GM12878 (cell line): ENCODE data around the gene IL19. TPM values are rescaled to one million over a fixed set of nuclear protein-coding genes. Genes with fewer than 3 reads are reported as not detected.

Experiments
- ATAC-seq: fragments of 200-7000 bp; cut with Tn5 transposase; 3 replicates; pipeline ENCODE4 v1.9.1; 2020; ENCODE audit warnings: mild to moderate bottlenecking, moderate library complexity
- BruUV-seq: library from RNA; stranded (reverse); fragments of 400-500 nt; replicated peaks from 2 replicates; lab custom pipeline; 2021; lab: Mats Ljungman, UMichigan
- CTCF ChIA-PET: fragments of 300-600 bp; sonication (Branson Sonifier 250); formaldehyde crosslinking; extraction: SDS; loops from one replicate; lab custom pipeline; 2021; ENCODE audit warnings: inconsistent platforms; lab: Yijun Ruan, JAX
- POLR2A ChIA-PET: fragments of 350-600 bp; formaldehyde crosslinking; extraction: SDS; loops from one replicate; lab custom pipeline; 2021; ENCODE audit warnings: inconsistent platforms; lab: Charles Lee
- RAD21 ChIA-PET: fragments of 300-600 bp; sonication (Branson Sonifier 250); formaldehyde crosslinking; loops from one replicate; lab custom pipeline; 2023; ENCODE audit warnings: antibody characterized with exemption; ENCODE audit not compliant: unreplicated experiment; lab: Charles Lee
- SMC1A ChIA-PET: fragments of 300-600 bp; sonication (Branson Sonifier 250); formaldehyde crosslinking; loops from one replicate; lab custom pipeline; 2023; ENCODE audit not compliant: unreplicated experiment, uncharacterized antibody; lab: Charles Lee
- DNase-seq: peaks from one replicate; pipeline ENCODE4 v3.0.0-alpha.2; 2011; ENCODE audit warnings: low read depth, low spot score
- FAIRE-seq: peaks from 3 replicates; lab custom pipeline; 2011; peaks lifted over from hg19 to GRCh38; lab: Jason Lieb, UNC
- H2AFZ ChIP-seq: 2 replicates; pipeline ENCODE4 v1.6.0; 2011; ENCODE audit warnings: low read depth, low read length, control low read depth; ENCODE audit not compliant: control insufficient read depth
- H3K27ac ChIP-seq: 2 replicates; pipeline ENCODE4 v1.5.1; 2011; ENCODE audit warnings: control low read depth; ENCODE audit not compliant: control insufficient read depth, insufficient read depth
- H3K27me3 ChIP-seq, 2 experiments: replicated peaks in 1 of 2; 2 replicates each; pipeline versions ENCODE4 v1.6.0 to v1.6.1; 2011; ENCODE audit warnings: low read length in 1 of 2; ENCODE audit not compliant: control insufficient read depth in 2 of 2, insufficient read depth in 2 of 2
- H3K36me3 ChIP-seq, 2 experiments: 2 replicates each; pipeline ENCODE4 v1.5.1; 2011; ENCODE audit warnings: low read length in 1 of 2; ENCODE audit not compliant: control insufficient read depth in 2 of 2, insufficient read depth in 2 of 2
- H3K4me1 ChIP-seq: 2 replicates; pipeline ENCODE4 v1.6.1; 2011; ENCODE audit warnings: mild to moderate bottlenecking, low read length, moderate library complexity, mixed read lengths; ENCODE audit not compliant: control insufficient read depth, insufficient read depth
- H3K4me2 ChIP-seq: 2 replicates; pipeline ENCODE4 v1.6.0; 2011; ENCODE audit warnings: control low read depth; ENCODE audit not compliant: control insufficient read depth, insufficient read depth
- H3K4me3 ChIP-seq: fragments of 200-600 bp; sonication (generic); 2 replicates; pipeline ENCODE4 v1.5.1; 2016
- H3K79me2 ChIP-seq: 2 replicates; pipeline ENCODE4 v1.6.0; 2011; ENCODE audit warnings: low read length; ENCODE audit not compliant: control insufficient read depth, insufficient read depth
- H3K9ac ChIP-seq: 2 replicates; pipeline ENCODE4 v1.8.0; 2011; ENCODE audit warnings: low read length, control low read depth, mixed read lengths; ENCODE audit not compliant: control insufficient read depth, insufficient read depth
- H3K9me3 ChIP-seq: replicated peaks from 3 replicates; pipeline ENCODE4 v1.5.1; 2011; ENCODE audit warnings: mild to moderate bottlenecking, low read length; ENCODE audit not compliant: control insufficient read depth, insufficient read depth
- H4K20me1 ChIP-seq: 2 replicates; pipeline ENCODE4 v1.6.0; 2011; ENCODE audit not compliant: control insufficient read depth, insufficient read depth
- E2F4 ChIP-seq: IDR thresholded peaks from 2 replicates; pipeline ENCODE4 v1.6.1; 2012; ENCODE audit warnings: low read depth, low read length, improper control_type of control experiment
- E2F8 ChIP-seq: fragments of 450-650 bp; IDR thresholded peaks from 2 replicates; pipeline ENCODE4 v1.6.1; 2018; ENCODE audit warnings: mild to moderate bottlenecking, low read depth, moderate library complexity; ENCODE audit not compliant: partially characterized antibody
- E4F1 ChIP-seq: fragments of 450-650 bp; IDR thresholded peaks from 2 replicates; pipeline ENCODE4 v1.6.1; 2018; ENCODE audit warnings: borderline replicate concordance, mild to moderate bottlenecking; ENCODE audit not compliant: partially characterized antibody
- HDAC6 ChIP-seq: fragments of 200-600 bp; sonication (generic); IDR thresholded peaks from one replicate; pipeline ENCODE4 v1.8.0; 2017; ENCODE audit warnings: antibody characterized with exemption; ENCODE audit not compliant: unreplicated experiment
- IRF5 ChIP-seq: fragments of 450-650 bp; IDR thresholded peaks from 2 replicates; pipeline ENCODE4 v1.6.1; 2017; ENCODE audit warnings: borderline replicate concordance
- NFYA ChIP-seq: IDR thresholded peaks from 2 replicates; pipeline ENCODE4 v1.6.1; 2011; ENCODE audit warnings: low read depth, mild to moderate bottlenecking, low read length, improper control_type of control experiment, borderline replicate concordance
- POLR2AphosphoS5 ChIP-seq: IDR thresholded peaks from 2 replicates; pipeline ENCODE4 v1.6.1; 2011; ENCODE audit warnings: mild to moderate bottlenecking, low read length, inconsistent platforms
- STAT3 ChIP-seq: IDR thresholded peaks from 2 replicates; pipeline ENCODE4 v1.6.1; 2011; ENCODE audit warnings: low read depth, low read length, improper control_type of control experiment
- SUZ12 ChIP-seq: fragments of 200-600 bp; sonication (generic); IDR thresholded peaks from one replicate; pipeline ENCODE4 v1.6.1; 2018; ENCODE audit warnings: antibody characterized with exemption, mild to moderate bottlenecking; ENCODE audit not compliant: unreplicated experiment
- TAF1 ChIP-seq: IDR thresholded peaks from 2 replicates; pipeline ENCODE4 v1.6.1; 2011; ENCODE audit warnings: mild to moderate bottlenecking, low read depth, low read length, borderline replicate concordance
- ZNF274 ChIP-seq: IDR thresholded peaks from one replicate; pipeline ENCODE4 v1.8.0; 2011; ENCODE audit not compliant: insufficient read length, insufficient read depth
- WGBS: methylation state at CpG from one replicate; pipeline ENCODE4 v1.1.6; 2016; ENCODE audit warnings: low lambda C conversion rate; ENCODE audit not compliant: insufficient replicate concordance, insufficient coverage; ENCODE audit errors: missing lambda C conversion rate; 5-methylcytosine and 5-hydroxymethylcytosine counted together
- in situ Hi-C: fragments of 300-500 bp; cut with MboI; formaldehyde crosslinking; loops from 9 replicates; pipeline ENCODE4 v1.14.3; 2018; ENCODE audit warnings: mixed read lengths
- intact Hi-C: fragments of 100-400 bp; cut with micrococcal nuclease; formaldehyde crosslinking; loops from one replicate; pipeline ENCODE4 v1.14.2; 2022; ENCODE audit not compliant: unreplicated experiment
- polyA plus RNA-seq, 11 experiments: library from polyadenylated mRNA; depleted of rRNA in 4 of 11; unstranded in 6 of 11; stranded (reverse) in 5 of 11; fragments of >200 nt; fragmentation: Nextera tagmentation in 4 of 11; fragmentation: Illumina TruSeq in 1 of 11; extraction: Ambion mirVana in 4 of 11; extraction: Trizol in 1 of 11; gene quantifications; 1 replicate in 1 of 11; 2 replicates in 10 of 11; pipeline versions ENCODE4 v1.2.1 to v1.2.3, GENCODE V29; 2011 to 2016; ENCODE audit warnings: inconsistent platforms in 2 of 11, missing spikeins in 2 of 11, low read depth in 1 of 11
- total RNA-seq, 4 experiments: library from RNA; depleted of rRNA in 3 of 4; stranded (reverse); fragments of >200 nt in 3 of 4; fragmentation: Illumina TruSeq in 1 of 4; extraction: Trizol in 1 of 4; gene quantifications; 2 replicates each; pipeline versions ENCODE4 v1.2.1 to v1.2.3, GENCODE V29; 2013 to 2021

The IL19 gene
- total and polyA plus RNA-seq, 10 of the 15 experiments (the other 5 are each of a cell fraction or from before 2014, with no cell fraction given): 0.10 to 0.73 (median 0.28) TPM; not detected in 6

GRCh38 chr1:206721454-206721853 is 49.1 kb upstream of the IL19 start:
- no peak overlapping the region for H3K9ac ChIP-seq
- in situ Hi-C loops (no loop called here), intact Hi-C loops (loop anchor here (10.0 kb wide), 1 partner anchor 87 kb away; the partner anchor contains the start of gene DYRK3)
- H3K36me3 ChIP-seq: no peaks in the 10 kb centered on the region; a peak in 3 of 4 replicates
- ATAC-seq (no peak), DNase-seq (no peak), FAIRE-seq (no peak)
- H4K20me1 ChIP-seq: no peaks in the 10 kb centered on the region
- BruUV-seq: no TSS peak
- no peaks in the 10 kb centered on the region for H3K9me3 ChIP-seq
- WGBS: 100% methylated on average over 1 of the region's 1 CpG
- H3K27ac ChIP-seq: no peak overlapping the region
- H3K4me1 ChIP-seq: peaks cover 61% of the 10 kb centered on the region
- ChIA-PET RAD21 (interaction anchor here (1.1 to 3.4 kb wide), 4 partner anchors 13 to 86 kb away, joined by 4 to 19 read pairs (median 10); partner anchors contain the start of gene DYRK3), CTCF (interaction anchor here (1.1 to 20.3 kb wide), 6 partner anchors 13 to 261 kb away, joined by 3 to 805 read pairs (median 12); no protein-coding TSS in a partner anchor), SMC1A (interaction anchor here (0.6 to 8.4 kb wide), 8 partner anchors 12 to 207 kb away, joined by 3 to 67 read pairs (median 6); no protein-coding TSS in a partner anchor), POLR2A (interaction anchor here (1.1 to 1.2 kb wide), 2 partner anchors 81 to 211 kb away, joined by 3 read pairs; no protein-coding TSS in a partner anchor)
- H3K27me3 ChIP-seq: no peaks in the 10 kb centered on the region
- no peak overlapping the region for H3K4me2 ChIP-seq
- H2AFZ ChIP-seq: no peak overlapping the region
- H3K4me3 ChIP-seq: no peak overlapping the region
- peaks cover 61% of the 10 kb centered on the region for H3K79me2 ChIP-seq
- TF ChIP-seq IRF5 (no peak), HDAC6 (no peak), E2F4 (no peak), POLR2AphosphoS5 (no peak), E2F8 (no peak), ZNF274 (no peak), STAT3 (no peak), TAF1 (no peak), NFYA (no peak), SUZ12 (no peak), E4F1 (no peak)
